B cell (primary cell): ENCODE data around the gene WDR76. TPM values are rescaled to one million over a fixed set of nuclear protein-coding genes. Genes with fewer than 3 reads are reported as not detected.

Experiments
- ATAC-seq: fragments of 200-7000 bp; cut with Tn5 transposase; one replicate; pipeline ENCODE4 v1.10.0; 2021; ENCODE audit warnings: low read depth, mild to moderate bottlenecking, moderate number of reproducible peaks, moderate library complexity
- CTCF ChIA-PET: fragments of 350-600 bp; sonication (Branson Sonifier 250); formaldehyde crosslinking; loops from one replicate; lab custom pipeline; 2021; ENCODE audit warnings: antibody characterized with exemption, inconsistent platforms; lab: Charles Lee
- POLR2A ChIA-PET: fragments of 350-600 bp; sonication (Branson Sonifier 250); formaldehyde crosslinking; loops from one replicate; lab custom pipeline; 2021; ENCODE audit warnings: antibody characterized with exemption; lab: Charles Lee
- DNase-seq: peaks from one replicate; pipeline ENCODE4 v3.0.0; 2013
- H2AFZ ChIP-seq: 2 replicates; pipeline ENCODE4 v1.6.1; 2012; ENCODE audit warnings: mild to moderate bottlenecking, low read depth, low read length; ENCODE audit not compliant: insufficient read depth, poor library complexity, severe bottlenecking
- H3K27ac ChIP-seq, 2 donors: 1 replicate in 1 of 2; 2 replicates in 1 of 2; pipeline ENCODE4 v1.5.1; 2012 to 2013; ENCODE audit warnings: low read length in 2 of 2, mild to moderate bottlenecking in 2 of 2, moderate library complexity in 1 of 2
- H3K27me3 ChIP-seq, 4 experiments: fragments of 200-600 bp in 1 of 4; sonication (generic) in 1 of 4; replicated peaks in 1 of 4; 1 replicate in 2 of 4; 2 replicates in 2 of 4; pipeline versions ENCODE4 v1.6.1 to v1.7.0; 2013 to 2016; ENCODE audit warnings: low read length in 3 of 4, mild to moderate bottlenecking in 2 of 4, mixed read lengths in 1 of 4, moderate library complexity in 1 of 4; ENCODE audit not compliant: insufficient read depth in 4 of 4, control insufficient read depth in 3 of 4; ENCODE audit errors: control extremely low read depth in 1 of 4
- H3K36me3 ChIP-seq, 2 experiments: replicated peaks in 1 of 2; 1 replicate in 1 of 2; 2 replicates in 1 of 2; pipeline versions ENCODE4 v1.6.1 to v1.7.1; 2013; ENCODE audit warnings: low read length in 1 of 2; ENCODE audit not compliant: insufficient read depth in 2 of 2, control insufficient read depth in 1 of 2; ENCODE audit errors: control extremely low read depth in 1 of 2, extremely low read depth in 1 of 2
- H3K4me1 ChIP-seq, 2 donors: fragments of 200-600 bp in 1 of 2; sonication (generic) in 1 of 2; 1 replicate in 1 of 2; 2 replicates in 1 of 2; pipeline versions ENCODE4 v1.5.1 to v1.6.1; 2013 to 2017; ENCODE audit warnings: low read length in 2 of 2; ENCODE audit not compliant: control insufficient read depth in 2 of 2, insufficient read depth in 2 of 2
- H3K4me2 ChIP-seq: replicated peaks from 2 replicates; pipeline ENCODE3; 2012; ENCODE audit warnings: mild to moderate bottlenecking, low read depth, low read length; ENCODE audit not compliant: poor library complexity, severe bottlenecking
- H3K4me3 ChIP-seq, 5 experiments: fragments of 200-600 bp in 1 of 5; sonication (generic) in 1 of 5; 1 replicate in 3 of 5; 2 replicates in 2 of 5; pipeline versions ENCODE4 v1.5.1 to v1.7.0; 2011 to 2016; ENCODE audit warnings: low read length in 4 of 5, mild to moderate bottlenecking in 4 of 5, low read depth in 2 of 5, control low read depth in 1 of 5, moderate library complexity in 1 of 5; ENCODE audit not compliant: insufficient read depth in 1 of 5; ENCODE audit errors: control extremely low read depth in 1 of 5, extremely low read depth in 1 of 5
- H3K79me2 ChIP-seq: fragments of 200-600 bp; sonication (generic); one replicate; pipeline ENCODE4 v1.6.0; 2016; ENCODE audit warnings: low read length; ENCODE audit not compliant: control insufficient read depth, insufficient read depth
- H3K9ac ChIP-seq: fragments of 200-600 bp; sonication (generic); 2 replicates; pipeline ENCODE4 v1.6.1; 2017; ENCODE audit warnings: mild to moderate bottlenecking, low read length, moderate library complexity
- H3K9me3 ChIP-seq, 3 donors: one replicate each; pipeline versions ENCODE4 v1.6.1 to v1.7.1; 2013; ENCODE audit warnings: low read length in 2 of 3; ENCODE audit not compliant: control insufficient read depth in 2 of 3, insufficient read depth in 1 of 3; ENCODE audit errors: control extremely low read depth in 1 of 3
- H4K20me1 ChIP-seq: 2 replicates; pipeline ENCODE4 v1.6.0; 2012; ENCODE audit warnings: mild to moderate bottlenecking, low read length; ENCODE audit not compliant: insufficient read depth, control insufficient read depth, poor library complexity, severe bottlenecking
- H3K27ac Mint-ChIP-seq: one replicate; pipeline ENCODE4 v1.8.0; 2021; ENCODE audit warnings: mixed read lengths
- H3K27me3 Mint-ChIP-seq: one replicate; pipeline ENCODE4 v1.8.0; 2021; ENCODE audit warnings: mixed read lengths
- H3K4me1 Mint-ChIP-seq: one replicate; pipeline ENCODE4 v1.8.0; 2021; ENCODE audit warnings: mixed read lengths
- H3K4me3 Mint-ChIP-seq: one replicate; pipeline ENCODE4 v1.8.0; 2021; ENCODE audit warnings: mixed read lengths
- H3K9me3 Mint-ChIP-seq: one replicate; pipeline ENCODE4 v1.8.0; 2022; ENCODE audit warnings: mixed read lengths; ENCODE audit not compliant: insufficient read depth
- CTCF ChIP-seq: fragments of 200-600 bp; IDR thresholded peaks from one replicate; pipeline ENCODE4 v1.8.0; 2022; ENCODE audit warnings: antibody characterized with exemption, mild to moderate bottlenecking
- EZH2 ChIP-seq: IDR thresholded peaks from 2 replicates; pipeline ENCODE4 v1.6.1; 2012; ENCODE audit warnings: borderline replicate concordance, low read depth, mild to moderate bottlenecking, moderate library complexity, low read length; ENCODE audit not compliant: insufficient read depth, poor library complexity, severe bottlenecking
- WGBS: methylation state at CpG from one replicate; pipeline ENCODE4 v1.1.5; 2013; ENCODE audit warnings: missing lambda C conversion rate; ENCODE audit not compliant: insufficient coverage; 5-methylcytosine and 5-hydroxymethylcytosine counted together
- intact Hi-C: fragments of 100-400 bp; cut with micrococcal nuclease; formaldehyde crosslinking; loops from one replicate; pipeline ENCODE4 v1.10.0; 2022
- polyA plus RNA-seq: library from polyadenylated mRNA; depleted of rRNA; stranded (reverse); fragments of >200 nt; gene quantifications from 2 replicates; pipeline ENCODE4 v1.2.3, GENCODE V29; 2012
- total RNA-seq, 2 donors: library from RNA; stranded (reverse); fragments of 120-200 nt in 1 of 2; gene quantifications; 1 replicate in 1 of 2; 2 replicates in 1 of 2; pipeline versions ENCODE4 v1.2.3 to v1.2.4, GENCODE V29; 2013 to 2022

Gene WDR76
- total and polyA plus RNA-seq, 2 donors (not counting 1 experiment from before 2014, with no cell fraction given), result 1.9 to 12.7 TPM

GRCh38 chr15:43912208-43912607 is 85.4 kb downstream of the WDR76 start:
- TF ChIP-seq EZH2, result no peak
- TF ChIP-seq CTCF, result no peak
- Mint-ChIP-seq H3K27ac (no peak overlapping the region), H3K9me3 (no peaks in the 10 kb centered on the region), H3K27me3 (no peaks in the 10 kb centered on the region), H3K4me1 (no peaks in the 10 kb centered on the region), H3K4me3 (no peak overlapping the region)
- no peak for ATAC-seq
- Histone ChIP-seq H3K27ac (no peak overlapping the region), H4K20me1 (no peaks in the 10 kb centered on the region), H3K4me1 (no peaks in the 10 kb centered on the region), H3K4me2 (no peak overlapping the region), H3K4me3 (no peak overlapping the region), H3K36me3 (no peaks in the 10 kb centered on the region), H3K9ac (no peak overlapping the region), H3K79me2 (no peaks in the 10 kb centered on the region), H3K27me3 (no peaks in the 10 kb centered on the region), H2AFZ (no peak overlapping the region), H3K9me3 (no peaks in the 10 kb centered on the region)
- intact Hi-C loops, result no loop called here
- POLR2A ChIA-PET, result no interaction called here
- no peak for DNase-seq
- CTCF ChIA-PET, result no interaction called here
- WGBS, result 100% methylated on average over 2 of the region's 6 CpGs

GRCh38 chr15:43913026-43913780 is 86.4 kb downstream of the WDR76 start:
- H3K4me3 Mint-ChIP-seq, result no peak overlapping the region
- TF ChIP-seq EZH2, result no peak
- TF ChIP-seq CTCF, result no peak
- no peaks in the 10 kb centered on the region for H3K79me2 ChIP-seq
- no peaks in the 10 kb centered on the region for H3K4me1 Mint-ChIP-seq
- ChIA-PET CTCF (interaction anchor here (1.0 kb wide), 1 partner anchor 9 kb away, joined by 5 read pairs; no protein-coding TSS in a partner anchor), POLR2A (no interaction called here)
- no CpG with 5 or more reads among the region's 1 CpG for WGBS
- no peaks in the 10 kb centered on the region for H4K20me1 ChIP-seq
- no peak overlapping the region for H3K27ac ChIP-seq
- DNase-seq (no peak), ATAC-seq (no peak)
- no peak overlapping the region for H2AFZ ChIP-seq
- no peaks in the 10 kb centered on the region for H3K36me3 ChIP-seq
- H3K27ac Mint-ChIP-seq, result no peak overlapping the region
- intact Hi-C loops, result no loop called here
- H3K27me3 ChIP-seq, result no peaks in the 10 kb centered on the region
- no peak overlapping the region for H3K9ac ChIP-seq
- H3K4me1 ChIP-seq, result no peaks in the 10 kb centered on the region
- H3K27me3 Mint-ChIP-seq, result peaks cover 3% of the 10 kb centered on the region
- H3K9me3 Mint-ChIP-seq, result no peaks in the 10 kb centered on the region
- no peak overlapping the region for H3K4me3 ChIP-seq
- H3K4me2 ChIP-seq, result no peak overlapping the region
- no peaks in the 10 kb centered on the region for H3K9me3 ChIP-seq
